Activated B cell treated with CpG ODN at 0.5 μM for 24 hours (primary cell): ENCODE results near the gene SBSN. TPM values are rescaled to one million over a fixed set of nuclear protein-coding genes. Genes with fewer than 3 reads are reported as not detected.

Experiments used
- ATAC-seq: fragments of 200-7000 bp; cut with Tn5 transposase; one replicate; pipeline ENCODE4 v1.10.0; 2021; ENCODE audit warnings: low read depth, mild to moderate bottlenecking, moderate library complexity
- CTCF ChIA-PET: fragments of 350-600 bp; sonication (Branson Sonifier 250); formaldehyde crosslinking; loops from one replicate; lab custom pipeline; 2021; ENCODE audit warnings: antibody characterized with exemption; lab: Charles Lee
- POLR2A ChIA-PET: fragments of 350-600 bp; sonication (Branson Sonifier 250); formaldehyde crosslinking; loops from one replicate; lab custom pipeline; 2021; ENCODE audit warnings: antibody characterized with exemption; lab: Charles Lee
- DNase-seq: peaks from one replicate; pipeline ENCODE4 v3.0.0; 2022
- H3K27ac Mint-ChIP-seq: one replicate; pipeline ENCODE4 v1.8.0; 2020; ENCODE audit warnings: mixed read lengths
- H3K27me3 Mint-ChIP-seq: one replicate; pipeline ENCODE4 v1.8.0; 2021; ENCODE audit warnings: mixed read lengths
- H3K36me3 Mint-ChIP-seq: one replicate; pipeline ENCODE4 v1.8.0; 2021; ENCODE audit warnings: low read depth, mixed read lengths
- H3K4me1 Mint-ChIP-seq: one replicate; pipeline ENCODE4 v1.8.0; 2021; ENCODE audit warnings: mixed read lengths
- H3K4me3 Mint-ChIP-seq: one replicate; pipeline ENCODE4 v1.8.0; 2020; ENCODE audit warnings: mild to moderate bottlenecking, mixed read lengths
- H3K9me3 Mint-ChIP-seq: one replicate; pipeline ENCODE4 v1.8.0; 2020; ENCODE audit warnings: mixed read lengths
- CTCF ChIP-seq: fragments of 200-600 bp; IDR thresholded peaks from one replicate; pipeline ENCODE4 v1.8.0; 2022; ENCODE audit warnings: antibody characterized with exemption, mild to moderate bottlenecking
- intact Hi-C: fragments of 100-400 bp; cut with micrococcal nuclease; formaldehyde crosslinking; loops from one replicate; pipeline ENCODE4 v1.15.1; 2024
- total RNA-seq: library from RNA; stranded (reverse); gene quantifications from 2 replicates; pipeline ENCODE4 v1.2.3, GENCODE V29; 2022

The SBSN gene
- total RNA-seq, 1 donor from 2014 or later: not detected

DNA sequence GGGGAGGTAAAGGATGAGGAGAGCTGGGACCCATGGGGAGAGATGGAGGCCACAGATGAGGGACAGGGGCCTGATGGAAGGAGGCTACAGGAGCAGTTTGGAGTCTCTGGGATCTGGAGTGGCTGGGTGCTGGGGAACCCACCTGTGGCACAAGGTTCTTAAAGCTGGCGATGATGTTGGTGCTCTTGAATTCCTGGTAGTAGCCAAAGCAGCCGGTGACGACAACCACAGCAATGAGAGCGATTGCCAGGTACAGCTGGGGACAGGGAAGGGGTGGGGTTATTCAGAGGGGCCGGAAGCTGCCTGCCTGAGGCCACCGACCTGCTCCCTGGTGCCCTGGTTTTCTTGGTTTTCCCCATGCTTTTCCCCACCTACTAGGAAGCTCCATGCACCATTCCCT lies 32.6 kb upstream of the SBSN start:
- H3K36me3 Mint-ChIP-seq: no peaks in the 10 kb centered on the region
- no peak for DNase-seq
- intact Hi-C loops: no loop called here
- ATAC-seq: no peak
- no peaks in the 10 kb centered on the region for H3K9me3 Mint-ChIP-seq
- ChIA-PET POLR2A (no interaction called here), CTCF (no interaction called here)
- H3K27ac Mint-ChIP-seq: no peak overlapping the region
- H3K4me3 Mint-ChIP-seq: no peak overlapping the region
- no peak for TF ChIP-seq CTCF
- H3K4me1 Mint-ChIP-seq: peaks cover 24% of the 10 kb centered on the region
- peaks cover 63% of the 10 kb centered on the region for H3K27me3 Mint-ChIP-seq

DNA sequence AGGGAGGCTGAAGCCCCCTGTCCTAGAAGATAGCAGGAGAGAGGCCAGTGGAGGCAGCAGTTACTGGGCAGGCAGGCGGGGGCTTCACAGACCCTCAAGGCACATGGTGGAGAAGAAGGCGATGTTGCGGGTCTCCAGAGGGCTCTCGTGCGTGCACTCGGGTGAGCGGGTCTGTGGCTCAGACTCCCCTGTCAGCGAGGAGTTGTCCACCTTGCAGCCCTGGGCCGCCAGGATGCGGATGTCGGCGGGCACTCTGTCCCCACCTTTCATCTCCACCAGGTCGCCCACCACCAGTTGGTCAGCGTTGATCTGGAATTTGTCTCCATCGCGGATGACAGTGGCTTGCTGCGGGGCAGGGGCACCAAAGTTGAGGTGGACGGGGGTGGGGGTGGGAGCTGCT lies 32.2 kb upstream of the SBSN start:
- H3K4me1 Mint-ChIP-seq: peaks cover 24% of the 10 kb centered on the region
- ATAC-seq (no peak), DNase-seq (no peak)
- TF ChIP-seq CTCF: no peak
- POLR2A ChIA-PET: no interaction called here
- H3K36me3 Mint-ChIP-seq: no peaks in the 10 kb centered on the region
- intact Hi-C loops: no loop called here
- peaks cover 59% of the 10 kb centered on the region for H3K27me3 Mint-ChIP-seq
- no peak overlapping the region for H3K27ac Mint-ChIP-seq
- H3K9me3 Mint-ChIP-seq: no peaks in the 10 kb centered on the region
- CTCF ChIA-PET: no interaction called here
- no peak overlapping the region for H3K4me3 Mint-ChIP-seq

- H3K9me3 Mint-ChIP-seq: no peaks in the 10 kb centered on the region
- H3K4me1 Mint-ChIP-seq: peaks cover 24% of the 10 kb centered on the region
- no peak for TF ChIP-seq CTCF
- H3K36me3 Mint-ChIP-seq: no peaks in the 10 kb centered on the region
- CTCF ChIA-PET: interaction anchor here (0.8 kb wide), 1 partner anchor 12 kb away, joined by 3 read pairs; no protein-coding TSS in a partner anchor
- H3K27ac Mint-ChIP-seq: no peak overlapping the region
- intact Hi-C loops: no loop called here
- no peak overlapping the region for H3K4me3 Mint-ChIP-seq
- DNase-seq: no peak
- ATAC-seq: no peak
- H3K27me3 Mint-ChIP-seq: peaks cover 58% of the 10 kb centered on the region
- POLR2A ChIA-PET: no interaction called here
Measured at GRCh38 chr19:35559781-35560180, 31.7 kb upstream of the SBSN start.

- peak; percentile 89 for ATAC-seq
- Mint-ChIP-seq H3K36me3 (no peaks in the 10 kb centered on the region), H3K9me3 (no peaks in the 10 kb centered on the region), H3K27me3 (peaks cover 58% of the 10 kb centered on the region), H3K4me1 (peaks cover 24% of the 10 kb centered on the region), H3K27ac (no peak overlapping the region), H3K4me3 (peak overlapping the region; percentile 51)
- no peak for TF ChIP-seq CTCF
- DNase-seq: peak; percentile 34
- CTCF ChIA-PET: interaction anchor here (0.8 kb wide), 1 partner anchor 12 kb away, joined by 3 read pairs; no protein-coding TSS in a partner anchor
- POLR2A ChIA-PET: interaction anchor here (0.6 kb wide), 1 partner anchor 930 kb away, joined by 3 read pairs; no protein-coding TSS in a partner anchor
- intact Hi-C loops: no loop called here
Measured at GRCh38 chr19:35559281-35559659, 31.2 kb upstream of the SBSN start.

- Mint-ChIP-seq H3K27ac (no peak overlapping the region), H3K4me1 (peaks cover 24% of the 10 kb centered on the region), H3K27me3 (peaks cover 56% of the 10 kb centered on the region), H3K4me3 (peak overlapping the region; percentile 51), H3K36me3 (no peaks in the 10 kb centered on the region), H3K9me3 (no peaks in the 10 kb centered on the region)
- intact Hi-C loops: no loop called here
- ChIA-PET CTCF (interaction anchor here (0.8 to 0.9 kb wide), 2 partner anchors 10 to 11 kb away, joined by 3 read pairs; no protein-coding TSS in a partner anchor), POLR2A (interaction anchor here (0.6 kb wide), 1 partner anchor 931 kb away, joined by 3 read pairs; no protein-coding TSS in a partner anchor)
- peak; percentile 24 for ATAC-seq
- DNase-seq: no peak
- TF ChIP-seq CTCF: no peak
Measured at GRCh38 chr19:35558400-35559280, 30.5 kb upstream of the SBSN start.
